Neural cell (in vitro differentiated cells): ENCODE measurements around the gene MRPS21. TPM values are rescaled to one million over a fixed set of nuclear protein-coding genes. Genes with fewer than 3 reads are reported as not detected.
A peak's percentile ranks its signal among the peaks of the same experiment; 100 is the strongest.

ENCODE experiments used
- H2AFZ ChIP-seq: fragments of 200-600, 300-800 bp; sonication (generic), shearing (Covaris generic); 2 replicates; pipeline ENCODE4 v1.6.0; 2014; ENCODE audit warnings: low read depth, mild to moderate bottlenecking, antibody characterized with exemption, low read length, moderate library complexity
- H3F3A ChIP-seq: fragments of 200-600 bp; shearing (Covaris generic); 2 replicates; pipeline ENCODE4 v1.6.1; 2016; ENCODE audit warnings: mild to moderate bottlenecking, moderate library complexity, mixed read lengths, antibody characterized with exemption, low read length; ENCODE audit not compliant: insufficient read depth, poor library complexity, severe bottlenecking
- H3K27ac ChIP-seq: fragments of 200-600, 300-800 bp; sonication (generic), shearing (Covaris generic); 2 replicates; pipeline ENCODE4 v1.5.1; 2014; ENCODE audit warnings: mild to moderate bottlenecking, low read length, moderate library complexity
- H3K27me3 ChIP-seq: fragments of 300-800, 200-600 bp; sonication (generic), shearing (Covaris generic); 2 replicates; pipeline ENCODE4 v1.6.0; 2014; ENCODE audit warnings: mild to moderate bottlenecking, low read depth, low read length, moderate library complexity; ENCODE audit not compliant: insufficient read depth
- H3K36me3 ChIP-seq: fragments of 300-800, 200-600 bp; sonication (generic), shearing (Covaris generic); 2 replicates; pipeline ENCODE4 v1.5.1; 2014; ENCODE audit warnings: mild to moderate bottlenecking, antibody characterized with exemption, low read length, moderate library complexity; ENCODE audit not compliant: insufficient read depth
- H3K4me2 ChIP-seq: fragments of 300-800, 200-600 bp; sonication (generic), shearing (Covaris generic); 2 replicates; pipeline ENCODE4 v1.6.0; 2014; ENCODE audit warnings: mild to moderate bottlenecking, low read length
- H3K4me3 ChIP-seq: fragments of 300-800, 200-600 bp; sonication (generic), shearing (Covaris generic); 2 replicates; pipeline ENCODE4 v1.5.1; 2014; ENCODE audit warnings: mild to moderate bottlenecking, low read length, moderate library complexity
- H3K79me2 ChIP-seq: fragments of 200-600 bp; shearing (Covaris generic); replicated peaks from 2 replicates; pipeline ENCODE4 v1.6.0; 2014; ENCODE audit warnings: mild to moderate bottlenecking, low read length, moderate library complexity; ENCODE audit not compliant: insufficient read depth
- H3K9ac ChIP-seq: fragments of 300-800, 200-600 bp; sonication (generic), shearing (Covaris generic); 2 replicates; pipeline ENCODE4 v1.6.1; 2016; ENCODE audit warnings: mild to moderate bottlenecking, low read length, mixed read lengths
- H3K9me2 ChIP-seq: fragments of 200-600 bp; shearing (Covaris generic); 2 replicates; pipeline ENCODE4 v1.6.1; 2016; ENCODE audit warnings: mild to moderate bottlenecking, low read length, mixed read lengths; ENCODE audit not compliant: insufficient read depth
- H3K9me3 ChIP-seq: fragments of 200-600, 300-800 bp; sonication (generic), shearing (Covaris generic); 2 replicates; pipeline ENCODE4 v1.6.1; 2016; ENCODE audit warnings: mild to moderate bottlenecking, mixed run types, low read length, moderate library complexity, mixed read lengths
- H4K20me1 ChIP-seq: fragments of 200-600 bp; shearing (Covaris generic); 2 replicates; pipeline ENCODE4 v1.6.1; 2016; ENCODE audit warnings: mild to moderate bottlenecking, mixed run types; ENCODE audit not compliant: insufficient read depth
- EP300 ChIP-seq: fragments of 450-650 bp; conservative IDR thresholded peaks from 2 replicates; pipeline ENCODE4 v1.6.1; 2014; ENCODE audit warnings: antibody characterized with exemption, mild to moderate bottlenecking, moderate library complexity; ENCODE audit not compliant: poor library complexity, severe bottlenecking
- EZH2 ChIP-seq: fragments of 200-600, 300-800 bp; shearing (Covaris generic), sonication (generic); IDR thresholded peaks from 2 replicates; pipeline ENCODE4 v1.6.1; 2014; ENCODE audit warnings: antibody characterized with exemption, low read length, borderline replicate concordance, mild to moderate bottlenecking; ENCODE audit not compliant: insufficient read depth, poor library complexity, severe bottlenecking
- MXI1 ChIP-seq: fragments of 450-650 bp; conservative IDR thresholded peaks from 2 replicates; pipeline ENCODE4 v1.6.1; 2014; ENCODE audit warnings: antibody characterized with exemption, mild to moderate bottlenecking; ENCODE audit not compliant: poor library complexity, severe bottlenecking
- POLR2AphosphoS5 ChIP-seq: IDR thresholded peaks from 2 replicates; pipeline ENCODE4 v1.6.1; 2012
- RAD21 ChIP-seq: fragments of 450-650 bp; conservative IDR thresholded peaks from 2 replicates; pipeline ENCODE4 v1.6.1; 2014; ENCODE audit warnings: antibody characterized with exemption, mild to moderate bottlenecking, moderate library complexity
- SMC3 ChIP-seq: fragments of 450-650 bp; conservative IDR thresholded peaks from 2 replicates; pipeline ENCODE4 v1.6.1; 2014; ENCODE audit warnings: antibody characterized with exemption, mild to moderate bottlenecking, moderate library complexity; ENCODE audit not compliant: poor library complexity
- TAF1 ChIP-seq: IDR thresholded peaks from 2 replicates; pipeline ENCODE4 v1.6.1; 2012; ENCODE audit warnings: low read depth
- polyA plus RNA-seq: library from polyadenylated mRNA; depleted of rRNA; stranded (reverse); fragments of >200 nt; gene quantifications from 2 replicates; pipeline ENCODE4 v1.2.3, GENCODE V29; 2014
- TF ChIP-seq, protein P1 (sequence below): fragments of 450-650 bp; IDR thresholded peaks from 2 replicates; pipeline ENCODE4 v1.5.1; 2014; ENCODE audit warnings: antibody characterized with exemption, mild to moderate bottlenecking, moderate library complexity; ENCODE audit not compliant: poor library complexity, severe bottlenecking
- TF ChIP-seq, protein P2 (sequence below): IDR thresholded peaks from 2 replicates; pipeline ENCODE4 v1.6.1; 2012; ENCODE audit warnings: borderline replicate concordance

Gene MRPS21
- polyA plus RNA-seq, 1 donor from 2014 or later: 170 TPM

DNA sequence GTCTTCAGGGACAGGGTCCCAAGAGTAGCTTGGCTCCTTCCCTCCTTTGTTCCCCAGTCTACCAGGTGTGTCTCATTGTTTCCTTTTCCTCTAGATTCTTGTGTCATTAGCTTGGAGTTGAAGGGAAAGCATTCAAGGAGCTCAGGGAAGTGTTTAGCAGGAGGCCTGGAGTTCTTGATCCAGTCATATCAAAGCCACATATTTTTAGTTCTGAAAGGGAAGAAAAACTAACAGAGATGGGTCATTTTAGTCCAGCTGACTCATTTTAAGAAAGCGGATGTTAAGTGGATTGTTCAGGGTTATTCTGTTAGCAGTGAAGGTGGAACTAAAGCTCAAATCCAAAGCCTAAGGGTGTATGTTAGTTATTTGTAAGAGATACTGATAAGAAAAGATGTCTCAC, 20.4 kb upstream of the MRPS21 start:
- Histone ChIP-seq H3K4me2 (no peak overlapping the region), H3K27ac (no peak overlapping the region), H3K4me3 (no peak overlapping the region), H3K36me3 (no peaks in the 10 kb centered on the region), H3K27me3 (no peaks in the 10 kb centered on the region), H4K20me1 (no peaks in the 10 kb centered on the region), H3K79me2 (peaks cover 5% of the 10 kb centered on the region), H3K9ac (no peak overlapping the region), H3K9me2 (no peaks in the 10 kb centered on the region), H3F3A (no peaks in the 10 kb centered on the region), H2AFZ (peak overlapping the region; percentile 4), H3K9me3 (no peaks in the 10 kb centered on the region)
- no peak for TF ChIP-seq MXI1
- no peak for TF ChIP-seq EP300
- TF ChIP-seq POLR2AphosphoS5: no peak
- TF ChIP-seq, protein P1, sequence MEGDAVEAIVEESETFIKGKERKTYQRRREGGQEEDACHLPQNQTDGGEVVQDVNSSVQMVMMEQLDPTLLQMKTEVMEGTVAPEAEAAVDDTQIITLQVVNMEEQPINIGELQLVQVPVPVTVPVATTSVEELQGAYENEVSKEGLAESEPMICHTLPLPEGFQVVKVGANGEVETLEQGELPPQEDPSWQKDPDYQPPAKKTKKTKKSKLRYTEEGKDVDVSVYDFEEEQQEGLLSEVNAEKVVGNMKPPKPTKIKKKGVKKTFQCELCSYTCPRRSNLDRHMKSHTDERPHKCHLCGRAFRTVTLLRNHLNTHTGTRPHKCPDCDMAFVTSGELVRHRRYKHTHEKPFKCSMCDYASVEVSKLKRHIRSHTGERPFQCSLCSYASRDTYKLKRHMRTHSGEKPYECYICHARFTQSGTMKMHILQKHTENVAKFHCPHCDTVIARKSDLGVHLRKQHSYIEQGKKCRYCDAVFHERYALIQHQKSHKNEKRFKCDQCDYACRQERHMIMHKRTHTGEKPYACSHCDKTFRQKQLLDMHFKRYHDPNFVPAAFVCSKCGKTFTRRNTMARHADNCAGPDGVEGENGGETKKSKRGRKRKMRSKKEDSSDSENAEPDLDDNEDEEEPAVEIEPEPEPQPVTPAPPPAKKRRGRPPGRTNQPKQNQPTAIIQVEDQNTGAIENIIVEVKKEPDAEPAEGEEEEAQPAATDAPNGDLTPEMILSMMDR: no peak
- TF ChIP-seq, protein P2, sequence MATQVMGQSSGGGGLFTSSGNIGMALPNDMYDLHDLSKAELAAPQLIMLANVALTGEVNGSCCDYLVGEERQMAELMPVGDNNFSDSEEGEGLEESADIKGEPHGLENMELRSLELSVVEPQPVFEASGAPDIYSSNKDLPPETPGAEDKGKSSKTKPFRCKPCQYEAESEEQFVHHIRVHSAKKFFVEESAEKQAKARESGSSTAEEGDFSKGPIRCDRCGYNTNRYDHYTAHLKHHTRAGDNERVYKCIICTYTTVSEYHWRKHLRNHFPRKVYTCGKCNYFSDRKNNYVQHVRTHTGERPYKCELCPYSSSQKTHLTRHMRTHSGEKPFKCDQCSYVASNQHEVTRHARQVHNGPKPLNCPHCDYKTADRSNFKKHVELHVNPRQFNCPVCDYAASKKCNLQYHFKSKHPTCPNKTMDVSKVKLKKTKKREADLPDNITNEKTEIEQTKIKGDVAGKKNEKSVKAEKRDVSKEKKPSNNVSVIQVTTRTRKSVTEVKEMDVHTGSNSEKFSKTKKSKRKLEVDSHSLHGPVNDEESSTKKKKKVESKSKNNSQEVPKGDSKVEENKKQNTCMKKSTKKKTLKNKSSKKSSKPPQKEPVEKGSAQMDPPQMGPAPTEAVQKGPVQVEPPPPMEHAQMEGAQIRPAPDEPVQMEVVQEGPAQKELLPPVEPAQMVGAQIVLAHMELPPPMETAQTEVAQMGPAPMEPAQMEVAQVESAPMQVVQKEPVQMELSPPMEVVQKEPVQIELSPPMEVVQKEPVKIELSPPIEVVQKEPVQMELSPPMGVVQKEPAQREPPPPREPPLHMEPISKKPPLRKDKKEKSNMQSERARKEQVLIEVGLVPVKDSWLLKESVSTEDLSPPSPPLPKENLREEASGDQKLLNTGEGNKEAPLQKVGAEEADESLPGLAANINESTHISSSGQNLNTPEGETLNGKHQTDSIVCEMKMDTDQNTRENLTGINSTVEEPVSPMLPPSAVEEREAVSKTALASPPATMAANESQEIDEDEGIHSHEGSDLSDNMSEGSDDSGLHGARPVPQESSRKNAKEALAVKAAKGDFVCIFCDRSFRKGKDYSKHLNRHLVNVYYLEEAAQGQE: no peak
- TF ChIP-seq EZH2: no peak
- TF ChIP-seq RAD21: no peak
- TF ChIP-seq TAF1: no peak
- no peak for TF ChIP-seq SMC3

DNA sequence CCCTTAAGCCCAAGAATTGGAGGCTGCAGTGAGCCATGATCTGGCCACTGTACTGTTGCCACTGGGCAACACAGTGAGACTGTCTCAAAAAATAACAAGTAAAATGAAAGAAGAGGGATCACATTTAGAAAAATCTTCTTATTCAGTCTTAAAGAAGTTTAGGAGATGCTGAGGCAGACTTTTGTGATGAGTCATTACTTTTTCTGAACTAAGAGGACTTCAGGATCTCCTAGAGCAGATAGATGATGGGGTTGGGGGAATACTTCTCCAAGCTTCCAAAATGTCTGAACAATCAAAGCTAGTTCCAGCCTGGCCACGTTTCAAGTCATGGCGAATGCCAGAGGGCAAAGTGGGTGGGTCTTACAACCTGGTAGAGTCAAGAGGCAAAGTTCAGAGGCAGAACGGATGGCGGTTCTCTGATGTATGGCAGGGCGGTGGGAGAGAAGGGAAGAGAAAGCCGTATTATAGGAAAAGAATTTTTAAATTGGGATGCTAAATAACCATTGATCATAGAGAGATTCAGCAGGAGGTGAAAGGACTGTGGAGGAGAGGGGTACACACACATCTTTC, 13.4 kb upstream of the MRPS21 start:
- TF ChIP-seq, protein P2: no peak
- TF ChIP-seq EZH2: no peak
- TF ChIP-seq POLR2AphosphoS5: no peak
- TF ChIP-seq RAD21: no peak
- no peak for TF ChIP-seq EP300
- no peak for TF ChIP-seq MXI1
- TF ChIP-seq, protein P1: no peak
- no peak for TF ChIP-seq TAF1
- TF ChIP-seq SMC3: no peak
- Histone ChIP-seq H3K79me2 (no peaks in the 10 kb centered on the region), H3K36me3 (no peaks in the 10 kb centered on the region), H3K27ac (no peak overlapping the region), H3K9ac (no peak overlapping the region), H3K9me3 (no peaks in the 10 kb centered on the region), H3K9me2 (no peaks in the 10 kb centered on the region), H4K20me1 (no peaks in the 10 kb centered on the region), H2AFZ (no peak overlapping the region), H3K4me3 (no peak overlapping the region), H3K27me3 (no peaks in the 10 kb centered on the region), H3F3A (no peaks in the 10 kb centered on the region), H3K4me2 (no peak overlapping the region)
